ENCODE data around the gene AHCYL2. TPM values are rescaled to one million over a fixed set of nuclear protein-coding genes. Genes with fewer than 3 reads are reported as not detected.

Gene AHCYL2
- total RNA-seq, 4 donors from 2014 or later: 93.7 to 635 (median 551) TPM

- WGBS, 2 donors (ENCODE audit: low coverage in 1 of 2): 56 to 76% methylated on average over 1 to 2 of the region's 2 CpGs
- intact Hi-C loops (cut with DNase I; ENCODE audit: low total_unique reads): no loop called here
These were observed 227.9 kb downstream of the AHCYL2 start for GRCh38 chr7:129452589-129453231.

DNA sequence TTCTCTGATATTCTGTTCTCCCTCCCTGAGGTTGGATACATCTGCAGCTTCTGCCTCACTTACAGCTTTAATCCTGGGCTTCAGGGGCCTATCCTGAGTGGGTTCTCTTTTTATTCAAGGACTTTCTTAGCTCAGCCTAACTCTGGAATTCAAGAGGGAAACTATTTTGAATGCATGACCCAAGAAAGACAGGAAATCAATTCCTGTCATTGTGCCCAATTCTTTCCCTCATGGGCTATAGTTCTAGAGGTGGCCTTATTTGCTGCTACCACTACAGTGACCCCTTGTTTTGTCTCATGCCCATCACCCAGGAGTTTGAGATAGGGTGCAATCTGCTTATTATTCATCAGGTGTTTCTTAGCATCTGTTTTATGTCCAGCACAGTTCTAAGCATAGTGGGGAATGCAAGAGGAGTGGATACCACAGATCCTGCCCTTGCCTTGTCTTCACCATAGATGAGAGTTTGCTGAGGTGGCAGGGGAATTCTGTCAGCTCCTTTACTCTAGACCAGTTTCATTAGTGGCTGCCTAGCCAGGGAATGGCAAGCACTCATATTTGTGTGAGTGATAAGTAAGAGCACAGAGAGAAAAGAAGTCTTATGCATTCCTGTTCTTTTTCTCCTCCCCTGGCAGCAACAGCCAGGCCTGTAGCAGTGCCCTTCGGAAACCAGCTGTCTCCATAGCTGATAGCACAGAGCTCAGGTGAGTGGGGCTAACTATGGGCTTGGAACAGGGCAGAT, 228.8 kb downstream of the AHCYL2 start:
- in situ Hi-C loops (cut with MboI; ENCODE audit: low pct_ligation_motif_present in 1 of 4, low pct_unique_long_range_greater_than_20kb in 1 of 4, low sequenced_read_pairs in 3 of 4): loop anchor here (25.0 kb wide), 2 partner anchors 91 to 241 kb away; no protein-coding TSS in a partner anchor
- H3K27ac ChIP-seq: no peak overlapping the region
- WGBS, 2 donors (ENCODE audit: low coverage in 1 of 2): 100% methylated on average over 1 of the region's 1 CpG; no CpG with 5 or more reads in 1 of the 2 donors

More at GRCh38 chr7:129452589-129453231, 227.9 kb downstream of the AHCYL2 start:
- Histone ChIP-seq H3K36me3 (no peaks in the 10 kb centered on the region), H3K4me3 (no peak overlapping the region), H3K4me1 (no peaks in the 10 kb centered on the region), H3K27ac (no peak overlapping the region), H3K27me3 (no peaks in the 10 kb centered on the region), H3K9me3 (peaks cover 0 to 9% of the 10 kb centered on the region in 2 donors)
- in situ Hi-C loops (cut with MboI; ENCODE audit: low pct_ligation_motif_present in 1 of 4, low pct_unique_long_range_greater_than_20kb in 1 of 4, low sequenced_read_pairs in 3 of 4): loop anchor here (25.0 kb wide), 2 partner anchors 90 to 240 kb away; no protein-coding TSS in a partner anchor
- TF ChIP-seq, protein P1, sequence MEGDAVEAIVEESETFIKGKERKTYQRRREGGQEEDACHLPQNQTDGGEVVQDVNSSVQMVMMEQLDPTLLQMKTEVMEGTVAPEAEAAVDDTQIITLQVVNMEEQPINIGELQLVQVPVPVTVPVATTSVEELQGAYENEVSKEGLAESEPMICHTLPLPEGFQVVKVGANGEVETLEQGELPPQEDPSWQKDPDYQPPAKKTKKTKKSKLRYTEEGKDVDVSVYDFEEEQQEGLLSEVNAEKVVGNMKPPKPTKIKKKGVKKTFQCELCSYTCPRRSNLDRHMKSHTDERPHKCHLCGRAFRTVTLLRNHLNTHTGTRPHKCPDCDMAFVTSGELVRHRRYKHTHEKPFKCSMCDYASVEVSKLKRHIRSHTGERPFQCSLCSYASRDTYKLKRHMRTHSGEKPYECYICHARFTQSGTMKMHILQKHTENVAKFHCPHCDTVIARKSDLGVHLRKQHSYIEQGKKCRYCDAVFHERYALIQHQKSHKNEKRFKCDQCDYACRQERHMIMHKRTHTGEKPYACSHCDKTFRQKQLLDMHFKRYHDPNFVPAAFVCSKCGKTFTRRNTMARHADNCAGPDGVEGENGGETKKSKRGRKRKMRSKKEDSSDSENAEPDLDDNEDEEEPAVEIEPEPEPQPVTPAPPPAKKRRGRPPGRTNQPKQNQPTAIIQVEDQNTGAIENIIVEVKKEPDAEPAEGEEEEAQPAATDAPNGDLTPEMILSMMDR (IDR thresholded peaks at IDR 0.05): no peak
- TF ChIP-seq POLR2A (IDR thresholded peaks at IDR 0.05): no peak
- no peak for TF ChIP-seq EP300 (IDR thresholded peaks at IDR 0.05; ENCODE audit: low read depth)
- TF ChIP-seq POLR2AphosphoS5 (IDR thresholded peaks at IDR 0.05): no peak
- no peak for DNase-seq

GRCh38 chr7:129454249-129454551, 229.4 kb downstream of the AHCYL2 start:
- Histone ChIP-seq H3K9me3 (no peaks in the 10 kb centered on the region), H3K27ac (no peak overlapping the region), H3K4me3 (no peak overlapping the region), H3K36me3 (no peaks in the 10 kb centered on the region), H3K4me1 (no peaks in the 10 kb centered on the region), H3K27me3 (no peaks in the 10 kb centered on the region)
- no peak for DNase-seq
- WGBS, 2 donors (ENCODE audit: low coverage in 1 of 2): 99% methylated on average over 4 of the region's 4 CpGs; no CpG with 5 or more reads in 1 of the 2 donors
- TF ChIP-seq EP300 (IDR thresholded peaks at IDR 0.05; ENCODE audit: low read depth): no peak
- no peak for TF ChIP-seq POLR2A (IDR thresholded peaks at IDR 0.05)
- TF ChIP-seq, protein P1 (IDR thresholded peaks at IDR 0.05): no peak
- no peak for TF ChIP-seq POLR2AphosphoS5 (IDR thresholded peaks at IDR 0.05)
- intact Hi-C loops (cut with DNase I; ENCODE audit: low total_unique reads) (no loop called here), in situ Hi-C loops (cut with MboI; ENCODE audit: low pct_ligation_motif_present in 1 of 4, low pct_unique_long_range_greater_than_20kb in 1 of 4, low sequenced_read_pairs in 3 of 4) (loop anchor here (25.0 kb wide), 2 partner anchors 92 to 242 kb away; no protein-coding TSS in a partner anchor)

More for the DNA sequence above, 228.8 kb downstream of the AHCYL2 start:
- no peak for DNase-seq
- Histone ChIP-seq H3K4me3 (no peak overlapping the region), H3K36me3 (no peaks in the 10 kb centered on the region), H3K4me1 (no peaks in the 10 kb centered on the region), H3K27me3 (no peaks in the 10 kb centered on the region), H3K9me3 (peaks cover 0 to under 1% of the 10 kb centered on the region in 2 donors)
- intact Hi-C loops (cut with DNase I; ENCODE audit: low total_unique reads): no loop called here
- TF ChIP-seq POLR2A (IDR thresholded peaks at IDR 0.05): no peak
- no peak for TF ChIP-seq EP300 (IDR thresholded peaks at IDR 0.05; ENCODE audit: low read depth)
- TF ChIP-seq, protein P1 (IDR thresholded peaks at IDR 0.05): no peak
- TF ChIP-seq POLR2AphosphoS5 (IDR thresholded peaks at IDR 0.05): no peak

- intact Hi-C loops (cut with DNase I; ENCODE audit: low total_unique reads): no loop called here
- WGBS, 2 donors (ENCODE audit: low coverage in 1 of 2): 88 to 91% methylated on average over 4 to 10 of the region's 10 CpGs
These were observed 231.6 kb downstream of the AHCYL2 start for GRCh38 chr7:129456421-129456820.

More at GRCh38 chr7:129456421-129456820, 231.6 kb downstream of the AHCYL2 start:
- in situ Hi-C loops (cut with MboI; ENCODE audit: low pct_ligation_motif_present in 1 of 4, low pct_unique_long_range_greater_than_20kb in 1 of 4, low sequenced_read_pairs in 3 of 4): loop anchor here (25.0 kb wide), 2 partner anchors 94 to 244 kb away; no protein-coding TSS in a partner anchor
- no peak overlapping the region for H3K4me3 ChIP-seq
- H3K27ac ChIP-seq: no peak overlapping the region
- no peaks in the 10 kb centered on the region for H3K36me3 ChIP-seq
- DNase-seq: no peak
- H3K4me1 ChIP-seq: no peaks in the 10 kb centered on the region
- no peaks in the 10 kb centered on the region for H3K9me3 ChIP-seq
- TF ChIP-seq POLR2AphosphoS5 (IDR thresholded peaks at IDR 0.05) (no peak), EP300 (IDR thresholded peaks at IDR 0.05; ENCODE audit: low read depth) (no peak), POLR2A (IDR thresholded peaks at IDR 0.05) (no peak)
- TF ChIP-seq, protein P1 (IDR thresholded peaks at IDR 0.05): no peak
- no peaks in the 10 kb centered on the region for H3K27me3 ChIP-seq
